M059J (cell line): ENCODE measurements around the gene PCTP. TPM values are rescaled to one million over a fixed set of nuclear protein-coding genes. Genes with fewer than 3 reads are reported as not detected.

ENCODE experiments used
- DNase-seq: peaks from one replicate; pipeline ENCODE4 v3.0.0-alpha.2; 2012; ENCODE audit warnings: low read depth
- total RNA-seq: library from RNA; depleted of rRNA; stranded (reverse); fragments of >200 nt; shearing (Covaris generic); gene quantifications from 2 replicates; pipeline ENCODE4 v1.2.3, GENCODE V29; 2014

PCTP gene
- total RNA-seq, 1 experiment from 2014 or later: 16.8 TPM

DNA sequence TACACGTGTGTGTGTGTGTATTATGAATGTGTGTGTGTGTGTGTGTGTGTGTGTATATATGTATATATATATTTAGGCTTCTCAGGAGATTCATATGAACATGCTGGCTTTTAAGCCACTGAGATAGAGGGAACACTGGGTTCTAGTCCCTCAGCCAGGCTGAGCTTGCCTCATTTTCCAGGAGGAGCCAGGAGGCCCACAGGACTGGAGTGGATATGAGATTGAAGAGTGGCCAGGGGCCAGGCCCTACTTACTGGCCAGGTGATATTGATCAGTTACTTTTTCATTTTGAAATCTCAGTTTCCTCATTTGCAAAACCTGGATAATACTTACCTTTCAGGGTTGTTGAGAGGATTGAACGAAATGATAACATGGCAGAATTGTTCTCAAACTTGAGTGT lies 5.8 kb downstream of the PCTP start:
- no peak for DNase-seq

DNA sequence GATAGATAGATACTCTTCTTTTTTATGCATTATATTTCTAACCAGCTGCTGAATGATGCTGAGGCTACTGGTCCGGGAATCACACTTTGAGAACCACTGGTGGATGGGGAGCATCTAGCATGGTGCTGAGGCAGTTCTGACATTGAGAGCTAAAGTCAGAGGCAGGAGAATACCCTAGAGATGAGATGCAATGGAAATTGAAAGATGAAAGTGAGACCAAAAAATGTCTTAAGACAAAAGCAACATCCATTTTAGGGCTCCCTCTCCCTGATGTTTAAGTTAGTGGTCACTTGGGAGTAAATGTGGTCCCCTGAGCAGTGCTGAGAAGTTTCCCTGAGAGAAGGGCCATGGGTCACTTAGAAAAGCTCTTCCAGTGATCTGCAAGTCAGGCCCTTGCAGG lies 6.8 kb downstream of the PCTP start:
- no peak for DNase-seq

- DNase-seq: no peak
Observed at GRCh38 chr17:55758171-55758570, 7.3 kb downstream of the PCTP start.

DNA sequence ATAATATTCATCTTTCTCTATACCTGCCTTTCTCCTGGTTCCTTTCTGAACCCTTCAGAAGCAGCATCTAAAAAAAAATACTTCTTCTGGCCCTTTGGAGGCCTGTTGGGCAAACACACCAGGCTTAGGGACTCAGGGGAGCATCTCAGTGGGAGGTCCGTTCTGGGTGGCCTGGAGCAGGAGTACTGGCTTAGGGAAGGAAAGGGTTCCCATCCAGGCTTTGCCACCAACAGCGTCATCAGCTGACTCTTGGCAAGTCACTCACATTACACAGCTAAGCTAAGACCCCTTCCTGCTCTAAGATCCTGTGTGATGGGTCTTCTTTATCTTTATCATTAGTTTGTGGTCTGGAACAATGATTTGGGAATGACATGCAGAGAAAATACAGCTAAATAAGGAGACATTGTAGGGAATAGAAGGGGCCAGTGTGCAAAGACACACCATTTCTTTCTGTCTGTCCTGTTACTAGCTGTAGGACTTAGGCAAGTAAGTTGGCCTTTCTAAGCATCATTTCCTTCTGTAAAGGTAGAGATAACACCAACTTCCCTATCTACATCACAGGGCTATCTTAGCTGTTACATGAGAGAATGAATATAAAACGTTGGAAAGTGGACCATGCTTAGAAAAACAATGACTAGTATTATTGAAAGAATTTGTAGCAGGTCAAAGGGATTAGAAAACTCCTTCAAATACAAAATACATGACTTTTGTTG lies 9.9 kb downstream of the PCTP start:
- no peak for DNase-seq

DNA sequence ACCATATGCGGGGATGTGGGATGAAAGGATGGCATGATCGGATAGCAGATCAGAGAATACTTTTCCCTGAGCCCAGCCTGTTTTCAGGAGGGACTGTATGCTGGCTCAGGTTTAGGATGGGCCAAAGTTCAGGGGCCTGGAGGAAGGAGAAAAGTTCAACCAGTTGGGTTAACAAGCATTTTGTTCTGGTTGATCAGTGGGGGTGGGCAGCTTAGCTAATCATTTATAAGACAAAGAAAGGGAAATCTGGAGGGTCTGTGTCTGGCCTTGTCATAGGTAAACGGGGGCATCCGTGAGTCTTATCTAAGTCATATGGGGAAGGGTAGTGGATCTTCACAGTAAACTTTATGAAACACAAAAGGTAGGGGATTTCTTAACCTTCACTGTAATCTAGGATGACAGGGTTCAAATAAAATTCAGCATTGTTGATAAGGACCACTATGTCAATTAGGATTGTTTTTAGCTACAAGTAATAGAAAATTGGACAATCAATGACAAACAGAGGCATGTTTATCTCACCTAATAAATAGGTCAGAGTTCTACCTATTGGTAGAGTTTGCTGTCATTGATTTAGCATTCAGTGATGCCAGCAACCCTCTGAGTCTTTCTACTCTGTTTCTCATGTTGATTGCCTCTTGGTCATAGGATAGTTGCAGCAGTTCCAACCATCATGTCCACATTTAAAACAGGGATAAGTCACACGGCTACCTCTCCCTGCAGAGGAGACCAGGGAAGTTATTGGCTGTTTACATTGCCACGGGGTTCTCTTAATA lies 11.4 kb downstream of the PCTP start:
- no peak for DNase-seq

- DNase-seq: no peak
Observed at GRCh38 chr17:55763856-55764255, 13.0 kb downstream of the PCTP start.

- DNase-seq: peak; percentile 34
Observed at GRCh38 chr17:55764610-55765009, 13.8 kb downstream of the PCTP start.

DNA sequence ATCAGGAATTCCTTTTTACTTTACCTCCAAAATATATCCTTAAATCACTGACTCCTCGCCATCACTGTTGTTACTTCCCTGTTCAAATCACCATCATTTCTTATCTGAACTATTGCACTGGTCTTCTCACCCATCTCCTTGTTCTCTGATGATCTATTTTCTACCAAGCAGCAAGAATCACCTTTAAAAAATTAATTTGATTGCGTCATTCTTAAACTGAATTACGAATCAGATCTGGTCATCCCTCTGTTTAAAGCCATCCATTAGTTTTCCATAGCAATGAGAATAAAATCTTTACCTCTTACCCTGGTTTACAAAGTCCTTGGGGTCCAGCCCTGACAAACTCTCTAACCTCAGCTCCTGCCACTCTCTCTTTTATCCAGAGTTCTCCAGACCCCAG lies 14.6 kb downstream of the PCTP start:
- no peak for DNase-seq

GRCh38 chr17:55768936-55769624 lies 18.2 kb downstream of the PCTP start:
- DNase-seq: peak; percentile 37

DNA sequence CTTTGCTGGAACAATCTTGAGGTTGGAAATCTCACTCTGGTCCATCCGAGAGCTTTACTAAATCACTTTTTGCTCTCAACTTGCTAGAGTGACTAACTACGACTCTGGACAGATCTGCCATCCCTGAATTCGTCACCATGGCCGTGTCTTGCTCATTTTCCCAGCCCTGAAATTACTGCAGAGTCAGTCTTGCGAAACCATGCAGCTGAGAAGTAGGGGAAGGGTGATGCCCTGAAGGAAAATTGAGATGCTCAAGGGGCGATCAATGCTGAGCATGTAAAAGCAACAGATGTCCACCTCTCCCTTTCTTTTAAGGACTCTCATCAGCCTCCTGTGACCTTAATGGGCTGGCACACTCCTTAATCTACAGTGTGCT lies 18.8 kb downstream of the PCTP start:
- DNase-seq: peak; percentile 81

GRCh38 chr17:55770196-55770870 lies 19.5 kb downstream of the PCTP start:
- DNase-seq: peak; percentile 69

DNA sequence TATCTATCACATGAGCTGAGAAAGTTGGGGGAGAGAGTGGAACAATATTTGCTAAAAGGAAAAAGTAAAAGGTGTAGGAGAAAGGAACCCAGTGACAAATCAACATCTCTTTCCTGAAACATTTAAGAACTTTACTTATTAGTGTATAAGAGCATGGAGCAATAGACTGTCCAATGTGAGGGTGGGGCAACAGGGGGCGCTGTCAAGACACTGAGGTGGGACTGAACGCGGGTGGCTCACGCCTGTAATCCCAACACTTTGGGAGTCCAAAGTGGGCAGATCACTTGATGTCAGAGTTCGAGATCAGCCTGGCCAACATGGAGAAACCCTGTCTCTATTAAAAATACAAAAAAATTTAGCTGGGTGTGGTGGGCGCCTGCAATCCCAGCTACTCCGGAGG lies 21.2 kb downstream of the PCTP start:
- DNase-seq: no peak

DNA sequence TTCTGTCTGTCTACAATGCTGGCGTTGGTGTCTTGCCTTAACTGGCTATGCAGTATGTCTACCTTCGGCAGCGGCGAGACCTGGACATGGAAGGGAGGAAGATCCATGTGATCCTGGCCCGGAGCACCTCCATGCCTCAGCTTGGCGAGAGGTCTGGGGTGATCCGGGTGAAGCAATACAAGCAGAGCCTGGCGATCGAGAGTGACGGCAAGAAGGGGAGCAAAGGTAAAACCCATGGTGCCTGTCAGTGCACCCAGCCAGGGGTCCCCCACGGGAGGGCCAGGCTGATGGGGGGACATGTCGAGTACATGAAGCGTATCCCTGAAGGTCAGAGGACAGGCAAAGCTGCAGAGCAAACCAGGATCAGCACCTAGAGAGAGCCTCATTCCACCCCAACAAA lies 22.8 kb downstream of the PCTP start:
- DNase-seq: no peak

- no peak for DNase-seq
Observed at GRCh38 chr17:55774846-55775271, 24.0 kb downstream of the PCTP start.

- no peak for DNase-seq
Observed at GRCh38 chr17:55776271-55776670, 25.4 kb downstream of the PCTP start.

DNA sequence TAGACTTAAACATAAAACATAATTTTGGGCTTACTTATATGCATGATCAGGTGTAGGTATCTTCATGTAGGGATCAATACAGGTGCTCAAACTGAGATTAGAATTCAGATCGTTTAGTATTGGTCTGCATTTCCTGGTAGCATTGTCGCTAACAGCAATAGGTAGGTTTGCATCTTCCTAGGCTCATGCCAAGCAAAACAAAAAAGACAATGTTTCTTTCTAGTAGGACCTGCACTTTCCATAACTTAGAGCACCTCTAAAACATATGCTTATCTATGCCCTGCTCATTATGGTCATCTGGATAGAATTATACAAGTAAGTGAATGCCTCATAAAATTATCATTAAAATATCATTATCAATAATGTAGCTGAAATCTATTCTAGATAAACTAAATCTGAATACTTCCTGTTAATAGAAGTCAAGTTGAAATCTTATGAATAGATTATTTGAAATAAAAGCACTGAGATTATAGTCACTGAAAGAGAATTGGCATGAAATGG lies 26.7 kb downstream of the PCTP start:
- no peak for DNase-seq

DNA sequence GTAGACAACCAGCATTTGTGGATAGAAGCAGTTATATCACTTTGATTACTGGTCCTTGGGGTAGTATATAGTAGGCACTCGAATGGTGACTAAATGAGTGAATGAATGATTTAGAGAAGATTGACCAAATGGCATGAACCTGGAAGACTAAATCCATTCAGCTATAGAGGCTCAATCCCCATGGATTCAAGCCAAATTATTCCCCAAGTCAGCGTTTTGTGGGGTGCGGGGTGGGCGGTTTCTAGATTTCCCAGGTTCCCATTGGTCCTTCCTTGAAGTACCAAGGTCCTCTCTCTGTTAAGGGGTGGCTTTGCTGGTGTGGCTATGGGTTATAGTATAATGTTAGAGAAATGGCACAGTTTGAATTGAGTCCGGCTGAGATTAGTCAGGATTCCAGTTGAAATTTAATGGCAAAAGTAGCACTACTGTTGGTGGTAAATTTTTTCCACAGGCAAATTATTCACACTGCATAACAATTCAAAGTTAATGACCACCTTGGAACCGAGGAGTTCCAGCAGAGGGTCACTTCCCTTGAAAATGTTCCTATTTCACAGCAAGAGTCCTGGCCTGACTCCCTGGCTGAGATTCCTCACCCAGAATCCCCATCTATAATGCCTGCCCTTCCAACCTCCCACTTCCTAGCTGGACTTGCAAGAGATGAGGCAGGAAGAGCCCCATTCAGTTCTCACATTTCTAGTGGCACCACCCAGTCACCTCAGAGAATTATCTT lies 27.7 kb downstream of the PCTP start:
- no peak for DNase-seq

- DNase-seq: no peak
Observed at GRCh38 chr17:55783684-55784245, 32.9 kb downstream of the PCTP start.

DNA sequence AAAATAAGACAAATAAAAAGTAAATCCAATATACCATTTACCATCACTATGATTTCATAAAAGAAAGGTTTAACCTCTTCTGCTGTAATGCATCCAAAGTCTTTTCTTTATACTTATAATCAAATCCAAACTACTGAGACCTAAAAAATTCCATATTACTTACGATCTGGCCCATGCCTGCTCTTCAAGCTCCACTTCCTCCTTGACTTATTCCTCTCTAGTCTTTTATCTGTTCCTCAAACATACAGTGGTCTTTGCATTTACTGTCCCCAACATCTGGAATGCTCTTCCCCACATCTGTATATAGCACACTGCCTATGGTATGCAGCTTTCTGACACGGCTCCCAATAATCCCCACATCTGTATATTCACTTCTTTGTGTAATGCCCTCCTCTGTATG lies 33.8 kb downstream of the PCTP start:
- DNase-seq: no peak

DNA sequence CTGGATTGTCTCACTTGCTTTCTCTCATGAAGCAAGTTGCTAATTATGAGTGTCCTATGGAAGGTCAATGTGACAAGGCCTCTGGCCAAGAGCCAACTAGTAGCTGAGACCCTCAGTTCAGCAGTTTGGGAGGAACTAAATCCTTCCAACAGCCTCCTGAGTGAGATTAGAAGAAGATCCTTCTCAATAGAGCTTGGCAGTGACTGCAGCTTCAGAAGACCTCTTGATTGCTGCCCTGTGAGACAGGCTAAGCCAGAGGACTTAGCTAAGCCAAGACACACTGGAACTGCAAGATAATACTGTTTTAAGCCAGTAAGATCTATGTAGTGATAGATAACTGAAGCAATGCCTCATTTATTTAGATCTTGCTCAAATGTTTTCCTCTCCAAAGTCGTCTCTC lies 34.3 kb downstream of the PCTP start:
- no peak for DNase-seq

- DNase-seq: no peak
Observed at GRCh38 chr17:55793272-55793671, 42.4 kb downstream of the PCTP start.
